Hematopoietic multipotent progenitor cell treated with erythropoietin and hydrocortisone succinate and interleukin-3 and kit ligand, for 17 days (in vitro differentiated cells): ENCODE data around the gene LRCH4.

Source experiments
- DNase-seq: peaks from one replicate; pipeline ENCODE4 v3.0.0-alpha.2; 2015; ENCODE audit warnings: low spot score

LRCH4 gene

GRCh38 chr7:100582041-100582579 lies 3.8 kb downstream of the LRCH4 start:
- DNase-seq, result no peak

- DNase-seq, result no peak
Observed at GRCh38 chr7:100580466-100581283, 5.3 kb downstream of the LRCH4 start.

- no peak for DNase-seq
Observed at GRCh38 chr7:100578246-100579183, 7.4 kb downstream of the LRCH4 start.

- no peak for DNase-seq
Observed at GRCh38 chr7:100577507-100577906, 8.4 kb downstream of the LRCH4 start.

- no peak for DNase-seq
Observed at GRCh38 chr7:100577103-100577502, 8.8 kb downstream of the LRCH4 start.

- no peak for DNase-seq
Observed at GRCh38 chr7:100576384-100576993, 9.4 kb downstream of the LRCH4 start.

- no peak for DNase-seq
Observed at GRCh38 chr7:100575746-100576383, 10.1 kb downstream of the LRCH4 start.

GRCh38 chr7:100575206-100575631 lies 10.7 kb downstream of the LRCH4 start:
- DNase-seq, result no peak

GRCh38 chr7:100574362-100575205 lies 11.3 kb downstream of the LRCH4 start:
- no peak for DNase-seq

GRCh38 chr7:100573691-100574361 lies 12.1 kb downstream of the LRCH4 start, which contains the start of gene SAP25:
Gene SAP25 (minus strand): TSS chr7:100573900. CDS start chr7:100573742, 158 bp downstream.
- DNase-seq, result no peak

GRCh38 chr7:100572949-100573675 lies 12.8 kb downstream of the LRCH4 start:
- DNase-seq, result no peak

GRCh38 chr7:100572281-100572948 lies 13.5 kb downstream of the LRCH4 start:
- DNase-seq, result no peak

GRCh38 chr7:100571829-100572116 lies 14.2 kb downstream of the LRCH4 start:
- no peak for DNase-seq

- no peak for DNase-seq
Observed at GRCh38 chr7:100570954-100571828, 14.7 kb downstream of the LRCH4 start.

- peak; percentile 37 for DNase-seq
Observed at GRCh38 chr7:100568896-100569844, 16.8 kb downstream of the LRCH4 start.

- DNase-seq, result no peak
Observed at GRCh38 chr7:100568176-100568895, 17.6 kb downstream of the LRCH4 start.
